Measurements from ENCODE around the gene ADSS1. TPM values are rescaled to one million over a fixed set of nuclear protein-coding genes. Genes with fewer than 3 reads are reported as not detected.

The ADSS1 gene
- total and polyA plus RNA-seq, 2 experiments from 2014 or later, result 3.8 to 7.6 TPM

- Histone ChIP-seq H3K36me3 (replicated peaks; ENCODE audit: insufficient read depth, low read depth) (no peaks in the 10 kb centered on the region), H3K79me2 (peaks cover 55% of the 10 kb centered on the region)
Measured at GRCh38 chr14:104695660-104696000, 28.4 kb upstream of the ADSS1 start.

GRCh38 chr14:104696671-104697316, 27.2 kb upstream of the ADSS1 start:
- H3K27me3 ChIP-seq, result no peaks in the 10 kb centered on the region
- no peak overlapping the region for H3K4me2 ChIP-seq
- peaks cover 43% of the 10 kb centered on the region for H3K79me2 ChIP-seq
- 92% methylated on average over 9 of the region's 14 CpGs for WGBS (ENCODE audit: low lambda C conversion rate, missing lambda C conversion rate)
- peaks cover 34% of the 10 kb centered on the region for H4K20me1 ChIP-seq (ENCODE audit: insufficient read depth, poor library complexity, severe bottlenecking)
- H3K27ac ChIP-seq, result no peak overlapping the region
- H2AFZ ChIP-seq, result no peak overlapping the region
- peaks cover 12% of the 10 kb centered on the region for H3K4me1 ChIP-seq (ENCODE audit: insufficient read depth)
- no peaks in the 10 kb centered on the region for H3K9me3 ChIP-seq (ENCODE audit: low read depth)
- DNase-seq (ENCODE audit: low spot score), result no peak
- no peak for TF ChIP-seq CTCF (IDR thresholded peaks at IDR 0.05; ENCODE audit: poor library complexity)
- TF ChIP-seq EZH2 (IDR thresholded peaks at IDR 0.05; ENCODE audit: borderline replicate concordance), result no peak
- TF ChIP-seq EZH2phosphoT487 (IDR thresholded peaks at IDR 0.05; ENCODE audit: low read depth, severe bottlenecking, unreplicated experiment), result no peak
- H3K4me3 ChIP-seq, result no peak overlapping the region
- no peaks in the 10 kb centered on the region for H3K36me3 ChIP-seq (replicated peaks; ENCODE audit: insufficient read depth, low read depth)
- H3K9me2 ChIP-seq (replicated peaks; ENCODE audit: insufficient read depth), result no peaks in the 10 kb centered on the region

More at GRCh38 chr14:104695660-104696000, 28.4 kb upstream of the ADSS1 start:
- no peak overlapping the region for H2AFZ ChIP-seq
- H3K4me2 ChIP-seq, result no peak overlapping the region
- no peak for DNase-seq (ENCODE audit: low spot score)
- H3K9me2 ChIP-seq (replicated peaks; ENCODE audit: insufficient read depth), result no peaks in the 10 kb centered on the region
- no peaks in the 10 kb centered on the region for H3K27me3 ChIP-seq
- no peak for TF ChIP-seq EZH2 (IDR thresholded peaks at IDR 0.05; ENCODE audit: borderline replicate concordance)
- no peak for TF ChIP-seq EZH2phosphoT487 (IDR thresholded peaks at IDR 0.05; ENCODE audit: low read depth, severe bottlenecking, unreplicated experiment)
- no peak for TF ChIP-seq CTCF (IDR thresholded peaks at IDR 0.05; ENCODE audit: poor library complexity)
- peaks cover 45% of the 10 kb centered on the region for H4K20me1 ChIP-seq (ENCODE audit: insufficient read depth, poor library complexity, severe bottlenecking)
- H3K9me3 ChIP-seq (ENCODE audit: low read depth), result no peaks in the 10 kb centered on the region
- WGBS (ENCODE audit: low lambda C conversion rate, missing lambda C conversion rate), result 94% methylated on average over 6 of the region's 6 CpGs
- H3K27ac ChIP-seq, result no peak overlapping the region
- H3K4me1 ChIP-seq (ENCODE audit: insufficient read depth), result peaks cover 17% of the 10 kb centered on the region
- no peak overlapping the region for H3K4me3 ChIP-seq

DNA sequence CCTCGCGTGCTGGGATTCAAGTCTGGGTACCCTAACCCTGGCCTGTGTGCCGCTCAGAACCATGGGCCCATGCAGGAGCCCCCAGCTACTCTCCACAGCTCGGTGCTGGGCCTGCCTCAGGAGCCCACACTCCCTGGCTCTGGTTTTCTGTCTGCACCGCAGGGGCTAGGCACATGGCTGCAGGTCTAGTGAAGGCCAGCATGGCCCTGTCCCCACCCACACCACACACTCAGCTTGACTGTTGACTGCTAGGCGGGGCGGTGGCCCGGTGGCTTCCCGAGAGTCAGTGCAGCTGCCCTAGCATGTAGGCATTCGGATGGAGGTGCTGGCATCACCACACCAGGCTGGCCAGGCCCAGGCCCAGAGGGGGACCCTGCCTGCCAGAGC, 26.7 kb upstream of the ADSS1 start:
- no peaks in the 10 kb centered on the region for H3K9me3 ChIP-seq (ENCODE audit: low read depth)
- H3K4me1 ChIP-seq (ENCODE audit: insufficient read depth), result peaks cover 12% of the 10 kb centered on the region
- H4K20me1 ChIP-seq (ENCODE audit: insufficient read depth, poor library complexity, severe bottlenecking), result peaks cover 29% of the 10 kb centered on the region
- H2AFZ ChIP-seq, result no peak overlapping the region
- no peaks in the 10 kb centered on the region for H3K9me2 ChIP-seq (replicated peaks; ENCODE audit: insufficient read depth)
- WGBS (ENCODE audit: low lambda C conversion rate, missing lambda C conversion rate), result 89% methylated on average over 10 of the region's 10 CpGs
- H3K4me2 ChIP-seq, result no peak overlapping the region
- no peak for TF ChIP-seq EZH2 (IDR thresholded peaks at IDR 0.05; ENCODE audit: borderline replicate concordance)
- no peak for TF ChIP-seq CTCF (IDR thresholded peaks at IDR 0.05; ENCODE audit: poor library complexity)
- TF ChIP-seq EZH2phosphoT487 (IDR thresholded peaks at IDR 0.05; ENCODE audit: low read depth, severe bottlenecking, unreplicated experiment), result no peak
- no peaks in the 10 kb centered on the region for H3K27me3 ChIP-seq
- no peak overlapping the region for H3K27ac ChIP-seq
- H3K36me3 ChIP-seq (replicated peaks; ENCODE audit: insufficient read depth, low read depth), result no peaks in the 10 kb centered on the region
- peaks cover 38% of the 10 kb centered on the region for H3K79me2 ChIP-seq
- DNase-seq (ENCODE audit: low spot score), result no peak
- no peak overlapping the region for H3K4me3 ChIP-seq

Data from hepatocyte (in vitro differentiated cells).